DOHH2 (cell line): ENCODE measurements around the gene FYB1.

Source experiments
- H3F3A ChIP-seq: fragments of 200-600 bp; sonication (generic), shearing (Covaris generic); 2 replicates; pipeline ENCODE4 v1.6.0; 2016; ENCODE audit warnings: antibody characterized with exemption, mild to moderate bottlenecking; ENCODE audit not compliant: control insufficient read depth, insufficient read depth
- H3K27ac ChIP-seq: fragments of 200-600 bp; sonication (generic); 2 replicates; pipeline ENCODE4 v1.5.1; 2014; ENCODE audit warnings: low read depth, mild to moderate bottlenecking, low read length, moderate library complexity
- H3K27me3 ChIP-seq: fragments of 200-600 bp; sonication (generic); 2 replicates; pipeline ENCODE4 v1.6.1; 2014; ENCODE audit warnings: mild to moderate bottlenecking, low read length, mixed read lengths; ENCODE audit not compliant: control insufficient read depth
- H3K36me3 ChIP-seq: fragments of 200-600 bp; sonication (generic); 2 replicates; pipeline ENCODE4 v1.6.1; 2014; ENCODE audit warnings: mild to moderate bottlenecking, low read length, moderate library complexity, mixed read lengths; ENCODE audit not compliant: control insufficient read depth
- H3K4me1 ChIP-seq: fragments of 200-600 bp; sonication (generic); 2 replicates; pipeline ENCODE4 v1.6.1; 2014; ENCODE audit warnings: mild to moderate bottlenecking, low read length, mixed read lengths; ENCODE audit not compliant: control insufficient read depth
- H3K4me2 ChIP-seq: fragments of 200-600 bp; sonication (generic); 2 replicates; pipeline ENCODE4 v1.6.0; 2014; ENCODE audit warnings: mild to moderate bottlenecking, low read length, moderate library complexity
- H3K4me3 ChIP-seq: fragments of 200-600 bp; sonication (generic); 2 replicates; pipeline ENCODE4 v1.5.1; 2014; ENCODE audit warnings: mild to moderate bottlenecking, low read length, mixed read lengths
- H3K79me2 ChIP-seq: fragments of 200-600 bp; sonication (generic); 2 replicates; pipeline ENCODE4 v1.6.1; 2014; ENCODE audit warnings: mild to moderate bottlenecking, low read length, mixed read lengths; ENCODE audit not compliant: control insufficient read depth
- H3K9me2 ChIP-seq: fragments of 200-600 bp; sonication (generic); replicated peaks from 2 replicates; pipeline ENCODE4 v1.6.1; 2014; ENCODE audit warnings: mild to moderate bottlenecking, low read length, mixed read lengths; ENCODE audit not compliant: control insufficient read depth
- H3K9me3 ChIP-seq: fragments of 200-600 bp; sonication (generic); 2 replicates; pipeline ENCODE4 v1.6.1; 2014; ENCODE audit warnings: antibody characterized with exemption, low read length, mixed read lengths; ENCODE audit not compliant: control insufficient read depth, insufficient read depth
- H4K20me1 ChIP-seq: fragments of 200-600 bp; sonication (generic); 2 replicates; pipeline ENCODE4 v1.6.0; 2014; ENCODE audit warnings: low read depth, mild to moderate bottlenecking, antibody characterized with exemption, low read length, moderate library complexity; ENCODE audit not compliant: control insufficient read depth, insufficient read depth
- CTCF ChIP-seq: fragments of 200-600 bp; sonication (generic); IDR thresholded peaks from one replicate; pipeline ENCODE4 v1.5.1; 2014; ENCODE audit warnings: antibody characterized with exemption, mild to moderate bottlenecking, low read depth, low read length; ENCODE audit not compliant: poor library complexity, severe bottlenecking
- EZH2phosphoT487 ChIP-seq: fragments of 200-600 bp; sonication (generic); IDR thresholded peaks from 2 replicates; pipeline ENCODE4 v1.6.1; 2017; ENCODE audit warnings: borderline replicate concordance, mild to moderate bottlenecking, antibody characterized with exemption, low read length, moderate library complexity, mixed read lengths

Gene FYB1

GRCh38 chr5:39108987-39109386 is 110.4 kb downstream of the FYB1 start:
- no peaks in the 10 kb centered on the region for H3F3A ChIP-seq
- H3K4me3 ChIP-seq, result no peak overlapping the region
- peaks cover 18% of the 10 kb centered on the region for H3K27me3 ChIP-seq
- H3K9me3 ChIP-seq, result no peaks in the 10 kb centered on the region
- no peaks in the 10 kb centered on the region for H3K9me2 ChIP-seq
- H3K79me2 ChIP-seq, result no peaks in the 10 kb centered on the region
- no peaks in the 10 kb centered on the region for H3K4me1 ChIP-seq
- H3K36me3 ChIP-seq, result no peaks in the 10 kb centered on the region
- no peak for TF ChIP-seq EZH2phosphoT487
- no peak for TF ChIP-seq CTCF
- H4K20me1 ChIP-seq, result no peaks in the 10 kb centered on the region
- H3K4me2 ChIP-seq, result no peak overlapping the region
- H3K27ac ChIP-seq, result no peak overlapping the region

- no peaks in the 10 kb centered on the region for H3K36me3 ChIP-seq
- no peaks in the 10 kb centered on the region for H3K4me1 ChIP-seq
- no peaks in the 10 kb centered on the region for H3K9me2 ChIP-seq
- H3K27ac ChIP-seq, result no peak overlapping the region
- H3K4me2 ChIP-seq, result no peak overlapping the region
- TF ChIP-seq CTCF (no peak), EZH2phosphoT487 (no peak)
- H3K9me3 ChIP-seq, result no peaks in the 10 kb centered on the region
- no peaks in the 10 kb centered on the region for H3K79me2 ChIP-seq
- H4K20me1 ChIP-seq, result no peaks in the 10 kb centered on the region
- H3F3A ChIP-seq, result no peaks in the 10 kb centered on the region
- peaks cover 23% of the 10 kb centered on the region for H3K27me3 ChIP-seq
- no peak overlapping the region for H3K4me3 ChIP-seq
Observed at GRCh38 chr5:39107350-39107749, 112.0 kb downstream of the FYB1 start.

GRCh38 chr5:39106322-39106721 is 113.0 kb downstream of the FYB1 start:
- Histone ChIP-seq H3K27ac (no peak overlapping the region), H3K4me2 (no peak overlapping the region), H3F3A (no peaks in the 10 kb centered on the region), H3K36me3 (no peaks in the 10 kb centered on the region), H3K4me1 (no peaks in the 10 kb centered on the region), H3K27me3 (peaks cover 23% of the 10 kb centered on the region), H3K9me3 (no peaks in the 10 kb centered on the region), H3K4me3 (no peak overlapping the region), H3K9me2 (no peaks in the 10 kb centered on the region), H4K20me1 (no peaks in the 10 kb centered on the region), H3K79me2 (no peaks in the 10 kb centered on the region)
- TF ChIP-seq EZH2phosphoT487 (no peak), CTCF (peak; percentile 45)

- H4K20me1 ChIP-seq, result no peaks in the 10 kb centered on the region
- no peak overlapping the region for H3K27ac ChIP-seq
- no peaks in the 10 kb centered on the region for H3K4me1 ChIP-seq
- peaks cover 13% of the 10 kb centered on the region for H3K27me3 ChIP-seq
- no peaks in the 10 kb centered on the region for H3F3A ChIP-seq
- H3K4me3 ChIP-seq, result no peak overlapping the region
- no peaks in the 10 kb centered on the region for H3K9me2 ChIP-seq
- H3K9me3 ChIP-seq, result no peaks in the 10 kb centered on the region
- TF ChIP-seq CTCF (no peak), EZH2phosphoT487 (no peak)
- H3K36me3 ChIP-seq, result no peaks in the 10 kb centered on the region
- no peaks in the 10 kb centered on the region for H3K79me2 ChIP-seq
- no peak overlapping the region for H3K4me2 ChIP-seq
Observed at GRCh38 chr5:39104221-39104620, 115.1 kb downstream of the FYB1 start.
